Neural progenitor cell (in vitro differentiated cells): Measurements from ENCODE around the gene IFI6.

ENCODE experiments used
- EZH2 ChIP-seq: fragments of 200-600 bp; sonication (generic); IDR thresholded peaks from 2 replicates; pipeline ENCODE4 v1.6.1; 2017; ENCODE audit warnings: antibody characterized with exemption, mild to moderate bottlenecking, moderate library complexity
- EZH2phosphoT487 ChIP-seq: fragments of 200-600 bp; sonication (generic); IDR thresholded peaks from 2 replicates; pipeline ENCODE4 v1.6.1; 2017; ENCODE audit warnings: antibody characterized with exemption
- TF ChIP-seq, protein P1 (sequence below): fragments of 200-600 bp; sonication (generic); IDR thresholded peaks from 2 replicates; pipeline ENCODE4 v1.5.1; 2017; ENCODE audit warnings: antibody characterized with exemption, mild to moderate bottlenecking

DNA sequence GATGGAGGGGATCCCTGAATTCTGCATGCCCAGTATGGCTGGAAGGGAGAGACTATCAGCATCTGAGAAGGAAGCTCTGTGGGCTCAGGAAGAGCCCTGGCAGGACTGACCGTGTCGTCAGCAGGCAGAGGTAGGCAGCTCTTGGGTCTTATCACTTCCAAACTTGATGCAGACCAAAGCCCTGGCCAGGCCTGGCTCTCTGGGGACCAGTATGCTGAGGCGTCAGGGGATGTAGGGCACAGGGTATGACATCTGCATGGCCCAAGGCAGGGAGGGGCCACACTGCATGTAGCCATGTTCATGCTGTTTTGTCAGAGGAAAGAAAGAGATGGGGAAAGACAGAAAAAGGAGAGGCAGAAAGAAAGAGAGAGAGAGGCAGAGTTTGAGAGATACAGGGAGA is 43.3 kb downstream of the IFI6 start:
- TF ChIP-seq, protein P1, sequence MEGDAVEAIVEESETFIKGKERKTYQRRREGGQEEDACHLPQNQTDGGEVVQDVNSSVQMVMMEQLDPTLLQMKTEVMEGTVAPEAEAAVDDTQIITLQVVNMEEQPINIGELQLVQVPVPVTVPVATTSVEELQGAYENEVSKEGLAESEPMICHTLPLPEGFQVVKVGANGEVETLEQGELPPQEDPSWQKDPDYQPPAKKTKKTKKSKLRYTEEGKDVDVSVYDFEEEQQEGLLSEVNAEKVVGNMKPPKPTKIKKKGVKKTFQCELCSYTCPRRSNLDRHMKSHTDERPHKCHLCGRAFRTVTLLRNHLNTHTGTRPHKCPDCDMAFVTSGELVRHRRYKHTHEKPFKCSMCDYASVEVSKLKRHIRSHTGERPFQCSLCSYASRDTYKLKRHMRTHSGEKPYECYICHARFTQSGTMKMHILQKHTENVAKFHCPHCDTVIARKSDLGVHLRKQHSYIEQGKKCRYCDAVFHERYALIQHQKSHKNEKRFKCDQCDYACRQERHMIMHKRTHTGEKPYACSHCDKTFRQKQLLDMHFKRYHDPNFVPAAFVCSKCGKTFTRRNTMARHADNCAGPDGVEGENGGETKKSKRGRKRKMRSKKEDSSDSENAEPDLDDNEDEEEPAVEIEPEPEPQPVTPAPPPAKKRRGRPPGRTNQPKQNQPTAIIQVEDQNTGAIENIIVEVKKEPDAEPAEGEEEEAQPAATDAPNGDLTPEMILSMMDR, result no peak
- no peak for TF ChIP-seq EZH2
- no peak for TF ChIP-seq EZH2phosphoT487
